CD4-positive, alpha-beta T cell treated with Interleukin-21 for 1 hour (primary cell): ENCODE results near the gene SMIM23.
"Not testable (repeated sequence)": the region's sequence is repeated elsewhere in the genome, so short reads cannot be mapped to it uniquely, and the experiment has no call there.

Experiments
- DNase-seq: peaks from one replicate; pipeline ENCODE4 v3.0.0-alpha.2; 2020

SMIM23 gene

GRCh38 chr5:171774418-171774817, 11.2 kb upstream of the SMIM23 start:
- no peak for DNase-seq

GRCh38 chr5:171776213-171776612, 9.4 kb upstream of the SMIM23 start:
- no peak for DNase-seq

- no peak for DNase-seq
These were observed 8.6 kb upstream of the SMIM23 start for GRCh38 chr5:171776770-171777759.

- not testable (repeated sequence) for DNase-seq
These were observed 3.9 kb upstream of the SMIM23 start for GRCh38 chr5:171781744-171782143.

- DNase-seq, result no peak
These were observed 3.2 kb upstream of the SMIM23 start for GRCh38 chr5:171782332-171782966.

- DNase-seq, result no peak
These were observed 2.6 kb upstream of the SMIM23 start for GRCh38 chr5:171783051-171783450.

- DNase-seq, result no peak
These were observed 3.7 kb downstream of the SMIM23 start for GRCh38 chr5:171789353-171789752.

- no peak for DNase-seq
These were observed 4.8 kb downstream of the SMIM23 start for GRCh38 chr5:171790408-171790807.

GRCh38 chr5:171794470-171794960, 8.9 kb downstream of the SMIM23 start:
- no peak for DNase-seq

GRCh38 chr5:171795381-171795780, 9.8 kb downstream of the SMIM23 start:
- DNase-seq, result no peak

- no peak for DNase-seq
These were observed 10.8 kb downstream of the SMIM23 start for GRCh38 chr5:171796436-171796835.

GRCh38 chr5:171797543-171797942, 11.9 kb downstream of the SMIM23 start:
- no peak for DNase-seq

- no peak for DNase-seq
These were observed 12.8 kb downstream of the SMIM23 start for GRCh38 chr5:171798418-171798817.

GRCh38 chr5:171801839-171802238, 16.2 kb downstream of the SMIM23 start:
- DNase-seq, result no peak

GRCh38 chr5:171805746-171806145, 20.1 kb downstream of the SMIM23 start:
- no peak for DNase-seq

- DNase-seq, result no peak
These were observed 21.5 kb downstream of the SMIM23 start for GRCh38 chr5:171806976-171807747.

GRCh38 chr5:171808453-171808852, 22.8 kb downstream of the SMIM23 start:
- DNase-seq, result no peak

- DNase-seq, result no peak
These were observed 23.3 kb downstream of the SMIM23 start for GRCh38 chr5:171808951-171809350.

- no peak for DNase-seq
These were observed 24.6 kb downstream of the SMIM23 start for GRCh38 chr5:171810227-171810626.

GRCh38 chr5:171813270-171813669, 27.7 kb downstream of the SMIM23 start:
- no peak for DNase-seq

- no peak for DNase-seq
These were observed 28.3 kb downstream of the SMIM23 start for GRCh38 chr5:171813813-171814490.

GRCh38 chr5:171816666-171817065, 31.0 kb downstream of the SMIM23 start:
- DNase-seq, result no peak

- no peak for DNase-seq
These were observed 34.9 kb downstream of the SMIM23 start for GRCh38 chr5:171820561-171820960.
